Measurements from ENCODE around the gene GNG7.

GRCh38 chr19:2716722-2717637, 14.5 kb upstream of the GNG7 start:
- no peak for TF ChIP-seq RCOR1 (conservative IDR thresholded peaks at IDR 0.05; ENCODE audit: low read depth, low read length)
- TF ChIP-seq SRF (IDR thresholded peaks at IDR 0.05; ENCODE audit: low read depth in 2 of 2, low read length in 2 of 2), result no peak
- TF ChIP-seq, protein P1, sequence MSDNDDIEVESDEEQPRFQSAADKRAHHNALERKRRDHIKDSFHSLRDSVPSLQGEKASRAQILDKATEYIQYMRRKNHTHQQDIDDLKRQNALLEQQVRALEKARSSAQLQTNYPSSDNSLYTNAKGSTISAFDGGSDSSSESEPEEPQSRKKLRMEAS (IDR thresholded peaks at IDR 0.05; ENCODE audit: low read depth, low read length), result no peak
- no peak for TF ChIP-seq CTCF (IDR thresholded peaks at IDR 0.05 in 2 of 3, conservative IDR thresholded peaks at IDR 0.05 in 1 of 3; ENCODE audit: control insufficient read depth in 2 of 3, extremely low read depth in 1 of 3, insufficient read depth in 1 of 3, low read depth in 3 of 3, low read length in 3 of 3)
- TF ChIP-seq, protein P2, sequence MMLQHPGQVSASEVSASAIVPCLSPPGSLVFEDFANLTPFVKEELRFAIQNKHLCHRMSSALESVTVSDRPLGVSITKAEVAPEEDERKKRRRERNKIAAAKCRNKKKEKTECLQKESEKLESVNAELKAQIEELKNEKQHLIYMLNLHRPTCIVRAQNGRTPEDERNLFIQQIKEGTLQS (IDR thresholded peaks at IDR 0.05; ENCODE audit: borderline replicate concordance, extremely low read depth, low read depth, low read length), result no peak
- no peak for TF ChIP-seq BRCA1 (IDR thresholded peaks at IDR 0.05; ENCODE audit: low read depth, low read length)
- TF ChIP-seq SIN3A (IDR thresholded peaks at IDR 0.05; ENCODE audit: low read depth, low read length), result no peak
- TF ChIP-seq EZH2 (IDR thresholded peaks at IDR 0.05; ENCODE audit: borderline replicate concordance, control insufficient read depth, low read depth, low read length), result no peak

Data from GM12878 (cell line).